H9 (cell line): ENCODE measurements around the gene TBC1D8. TPM values are rescaled to one million over a fixed set of nuclear protein-coding genes. Genes with fewer than 3 reads are reported as not detected.

Experiments
- DNase-seq: peaks from one replicate; pipeline ENCODE4 v3.0.0-alpha.2; 2017
- H2AFZ ChIP-seq: one replicate; pipeline ENCODE4 v1.6.1; 2013; ENCODE audit warnings: mild to moderate bottlenecking, low read length, control low read depth, moderate library complexity
- H2AK5ac ChIP-seq: 2 replicates; pipeline ENCODE4 v1.6.1; 2013; ENCODE audit warnings: low read length, control low read depth, mixed read lengths; ENCODE audit not compliant: insufficient read length
- H2BK120ac ChIP-seq: one replicate; pipeline ENCODE4 v1.6.1; 2013; ENCODE audit warnings: low read depth, mild to moderate bottlenecking, low read length, control low read depth, inconsistent platforms; ENCODE audit not compliant: poor library complexity, severe bottlenecking
- H2BK12ac ChIP-seq: 2 replicates; pipeline ENCODE4 v1.6.1; 2013; ENCODE audit warnings: low read length, control low read depth, mixed read lengths, low read depth; ENCODE audit not compliant: insufficient read length
- H2BK15ac ChIP-seq: 2 replicates; pipeline ENCODE4 v1.6.1; 2013; ENCODE audit warnings: low read depth, low read length, control low read depth
- H2BK20ac ChIP-seq: one replicate; pipeline ENCODE4 v1.6.1; 2013; ENCODE audit warnings: low read depth, mild to moderate bottlenecking, low read length, control low read depth, inconsistent platforms; ENCODE audit not compliant: poor library complexity, severe bottlenecking
- H2BK5ac ChIP-seq: 2 replicates; pipeline ENCODE4 v1.6.1; 2013; ENCODE audit warnings: low read length, control low read depth, mixed read lengths; ENCODE audit not compliant: insufficient read length
- H3K14ac ChIP-seq: 2 replicates; pipeline ENCODE4 v1.6.1; 2013; ENCODE audit warnings: low read length, control low read depth; ENCODE audit not compliant: insufficient read depth
- H3K18ac ChIP-seq: 2 replicates; pipeline ENCODE4 v1.6.1; 2013; ENCODE audit warnings: low read depth, mild to moderate bottlenecking, mixed read lengths, low read length, control low read depth; ENCODE audit not compliant: insufficient read length
- H3K23ac ChIP-seq: 2 replicates; pipeline ENCODE4 v1.6.1; 2013; ENCODE audit warnings: low read length, control low read depth, mixed read lengths, low read depth; ENCODE audit not compliant: insufficient read length
- H3K23me2 ChIP-seq: 2 replicates; pipeline ENCODE4 v1.6.1; 2013; ENCODE audit warnings: low read depth, mild to moderate bottlenecking, mixed read lengths, low read length, control low read depth; ENCODE audit not compliant: insufficient read length, poor library complexity, severe bottlenecking
- H3K27ac ChIP-seq: 2 replicates; pipeline ENCODE4 v1.5.1; 2013; ENCODE audit warnings: low read length, control low read depth, mixed read lengths, low read depth; ENCODE audit not compliant: insufficient read length
- H3K27me3 ChIP-seq: 2 replicates; pipeline ENCODE4 v1.6.1; 2013; ENCODE audit warnings: low read length, control low read depth, inconsistent platforms; ENCODE audit not compliant: insufficient read depth
- H3K4ac ChIP-seq: 2 replicates; pipeline ENCODE4 v1.6.1; 2013; ENCODE audit warnings: low read depth, mild to moderate bottlenecking, control low read depth, inconsistent platforms, low read length, moderate library complexity
- H3K4me1 ChIP-seq: 2 replicates; pipeline ENCODE4 v1.6.1; 2013; ENCODE audit warnings: low read length, control low read depth, inconsistent platforms; ENCODE audit not compliant: insufficient read depth
- H3K4me2 ChIP-seq: 2 replicates; pipeline ENCODE4 v1.6.1; 2013; ENCODE audit warnings: low read length, control low read depth, mixed read lengths; ENCODE audit not compliant: insufficient read length, insufficient read depth
- H3K56ac ChIP-seq: 2 replicates; pipeline ENCODE4 v1.6.1; 2013; ENCODE audit warnings: low read depth, mild to moderate bottlenecking, mixed read lengths, low read length, control low read depth; ENCODE audit not compliant: insufficient read length
- H3K79me1 ChIP-seq: 2 replicates; pipeline ENCODE4 v1.6.1; 2013; ENCODE audit warnings: low read depth, mild to moderate bottlenecking, moderate library complexity, low read length, control low read depth, inconsistent platforms; ENCODE audit not compliant: insufficient read depth, poor library complexity, severe bottlenecking
- H3K79me2 ChIP-seq: 2 replicates; pipeline ENCODE4 v1.6.1; 2013; ENCODE audit warnings: low read length, control low read depth, inconsistent platforms; ENCODE audit not compliant: insufficient read depth
- H3K9ac ChIP-seq: 2 replicates; pipeline ENCODE4 v1.6.1; 2013; ENCODE audit warnings: low read length, control low read depth, mixed read lengths; ENCODE audit not compliant: insufficient read length; ENCODE audit errors: extremely low read depth
- H3K9me3 ChIP-seq: one replicate; pipeline ENCODE4 v1.6.1; 2013; ENCODE audit warnings: low read depth, low read length, inconsistent platforms; ENCODE audit not compliant: control insufficient read depth
- H3T11ph ChIP-seq: one replicate; pipeline ENCODE4 v1.6.1; 2013; ENCODE audit warnings: mild to moderate bottlenecking, low read length, control low read depth, inconsistent platforms
- H4K20me1 ChIP-seq: one replicate; pipeline ENCODE4 v1.6.1; 2013; ENCODE audit not compliant: control insufficient read depth, insufficient read length, insufficient read depth
- H4K5ac ChIP-seq: 2 replicates; pipeline ENCODE4 v1.6.1; 2013; ENCODE audit warnings: low read depth, mild to moderate bottlenecking, mixed read lengths, low read length, control low read depth; ENCODE audit not compliant: insufficient read length
- H4K8ac ChIP-seq: replicated peaks from 2 replicates; pipeline ENCODE4 v1.6.1; 2013; ENCODE audit warnings: low read length, control low read depth, mixed read lengths, low read depth; ENCODE audit not compliant: insufficient read length
- H4K91ac ChIP-seq: 2 replicates; pipeline ENCODE4 v1.6.1; 2013; ENCODE audit warnings: low read depth, mild to moderate bottlenecking, moderate library complexity, mixed read lengths, low read length, control low read depth; ENCODE audit not compliant: insufficient read length
- H3K27ac Mint-ChIP-seq, 3 experiments: 2 replicates in 2 of 3; 3 replicates in 1 of 3; pipeline ENCODE4 v1.8.0; 2020 to 2021; ENCODE audit warnings: mixed read lengths in 3 of 3, mild to moderate bottlenecking in 1 of 3, moderate library complexity in 1 of 3
- H3K27me3 Mint-ChIP-seq: 2 replicates; pipeline ENCODE4 v1.8.0; 2021; ENCODE audit warnings: low read depth, mild to moderate bottlenecking, moderate library complexity, mixed read lengths
- H3K36me3 Mint-ChIP-seq, 3 experiments: 2 replicates in 2 of 3; 3 replicates in 1 of 3; pipeline ENCODE4 v1.8.0; 2020 to 2021; ENCODE audit warnings: low read depth in 3 of 3, mixed read lengths in 3 of 3; ENCODE audit not compliant: insufficient read depth in 1 of 3
- H3K4me1 Mint-ChIP-seq, 2 experiments: 2 replicates each; pipeline ENCODE4 v1.8.0; 2020; ENCODE audit warnings: mixed read lengths in 2 of 2
- H3K4me3 Mint-ChIP-seq, 2 experiments: 2 replicates in 1 of 2; 3 replicates in 1 of 2; pipeline ENCODE4 v1.8.0; 2020 to 2021; ENCODE audit warnings: mild to moderate bottlenecking in 2 of 2, mixed read lengths in 2 of 2, moderate library complexity in 1 of 2
- H3K9me3 Mint-ChIP-seq, 2 experiments: 2 replicates in 1 of 2; 3 replicates in 1 of 2; pipeline ENCODE4 v1.8.0; 2020; ENCODE audit warnings: mild to moderate bottlenecking in 2 of 2, mixed read lengths in 2 of 2, moderate library complexity in 1 of 2
- CTCF ChIP-seq: fragments of 200-600 bp; sonication (generic); conservative IDR thresholded peaks from 3 replicates; pipeline ENCODE4 v1.8.0; 2021; ENCODE audit warnings: antibody characterized with exemption, mild to moderate bottlenecking
- WGBS: extraction: QIAGEN DNeasy Blood & Tissue Kit; methylation state at CpG from one replicate; pipeline ENCODE4 v1.1.7; 2013; ENCODE audit warnings: missing lambda C conversion rate, low lambda C conversion rate, mixed read lengths; ENCODE audit not compliant: insufficient read length; ENCODE audit errors: extremely low coverage; 5-methylcytosine and 5-hydroxymethylcytosine counted together
- total RNA-seq: library from RNA; stranded (reverse); gene quantifications from 2 replicates; pipeline ENCODE4 v1.2.1, GENCODE V29; 2021

Gene TBC1D8
- total RNA-seq, 1 experiment from 2014 or later, result 16.6 TPM

- Histone ChIP-seq H3K23ac (no peak overlapping the region), H3K9ac (no peak overlapping the region), H3K27me3 (no peaks in the 10 kb centered on the region), H4K20me1 (no peaks in the 10 kb centered on the region), H2BK20ac (no peak overlapping the region), H2AFZ (no peak overlapping the region), H4K91ac (no peak overlapping the region), H3K23me2 (no peaks in the 10 kb centered on the region), H3K27ac (no peak overlapping the region), H3K18ac (no peak overlapping the region), H2AK5ac (no peak overlapping the region), H2BK120ac (no peak overlapping the region), H3K79me2 (no peaks in the 10 kb centered on the region), H3K4me1 (no peaks in the 10 kb centered on the region), H2BK12ac (no peak overlapping the region), H3K4ac (no peak overlapping the region), H2BK15ac (no peak overlapping the region), H3K4me2 (no peak overlapping the region), H3K79me1 (no peaks in the 10 kb centered on the region), H3T11ph (no peak overlapping the region), H3K56ac (no peak overlapping the region), H2BK5ac (no peak overlapping the region), H4K5ac (no peak overlapping the region), H3K9me3 (no peaks in the 10 kb centered on the region), H4K8ac (no peak overlapping the region), H3K14ac (no peak overlapping the region; the same call in 1 of the 2 replicates)
- no CpG with 5 or more reads among the region's 5 CpGs for WGBS
- no peak overlapping the region for H3K4me3 Mint-ChIP-seq
- no peak for DNase-seq
- TF ChIP-seq CTCF, result no peak
- no peaks in the 10 kb centered on the region for H3K36me3 Mint-ChIP-seq
- H3K27ac Mint-ChIP-seq, result no peak overlapping the region
- H3K9me3 Mint-ChIP-seq, result no peaks in the 10 kb centered on the region
- no peaks in the 10 kb centered on the region; the same call in 1 of the 2 replicates for H3K27me3 Mint-ChIP-seq
- H3K4me1 Mint-ChIP-seq, result peaks cover 7 to 9% of the 10 kb centered on the region in 2 experiments; a peak in 3 of 4 replicates
Measured at GRCh38 chr2:100965596-100965995, 185.6 kb downstream of the TBC1D8 start.
